Breast epithelium (tissue), 4 donors: Measurements from ENCODE around the gene SH3TC1. TPM values are rescaled to one million over a fixed set of nuclear protein-coding genes. Genes with fewer than 3 reads are reported as not detected.

Experiments
- DNase-seq, 2 donors: peaks; one replicate each; pipeline ENCODE4 v3.0.0-alpha.2; 2019; ENCODE audit warnings: low spot score in 2 of 2
- H3K27ac ChIP-seq, 2 donors: fragments of 200-600 bp; sonication (generic) in 1 of 2; one replicate each; pipeline ENCODE4 v1.5.1; 2016 to 2019; ENCODE audit warnings: mild to moderate bottlenecking in 1 of 2
- H3K27me3 ChIP-seq, 2 donors: fragments of 200-600 bp; sonication (generic) in 1 of 2; one replicate each; pipeline versions ENCODE4 v1.5.1 to v1.6.0; 2017 to 2019; ENCODE audit warnings: control low read depth in 1 of 2, mild to moderate bottlenecking in 1 of 2
- H3K36me3 ChIP-seq: fragments of 200-600 bp; one replicate; pipeline ENCODE4 v1.5.1; 2019
- H3K4me1 ChIP-seq, 2 donors: fragments of 200-600 bp; sonication (generic); one replicate each; pipeline ENCODE4 v1.5.1; 2016 to 2019; ENCODE audit warnings: control low read depth in 1 of 2
- H3K4me3 ChIP-seq, 3 donors: fragments of 200-600 bp; sonication (generic); 1 replicate in 2 of 3; 2 replicates in 1 of 3; pipeline ENCODE4 v1.5.1; 2016 to 2019; ENCODE audit warnings: mild to moderate bottlenecking in 3 of 3, moderate library complexity in 2 of 3
- H3K9me3 ChIP-seq, 2 donors: fragments of 200-600 bp; sonication (generic) in 1 of 2; one replicate each; pipeline ENCODE4 v1.5.1; 2016 to 2019; ENCODE audit warnings: control low read depth in 1 of 2
- CTCF ChIP-seq, 3 donors: fragments of 450-650 bp; IDR thresholded peaks; one replicate each; pipeline ENCODE4 v1.5.1; 2016 to 2017; ENCODE audit warnings: antibody characterized with exemption in 3 of 3, mild to moderate bottlenecking in 3 of 3, moderate library complexity in 3 of 3
- POLR2A ChIP-seq: fragments of 450-650 bp; IDR thresholded peaks from one replicate; pipeline ENCODE4 v1.6.1; 2016; ENCODE audit warnings: antibody characterized with exemption, mild to moderate bottlenecking, moderate library complexity
- POLR2AphosphoS5 ChIP-seq, 3 donors: sonication (generic); formaldehyde crosslinking; IDR thresholded peaks; one replicate each; pipeline ENCODE4 v1.6.1; 2017; ENCODE audit warnings: antibody characterized with exemption in 3 of 3
- intact Hi-C: fragments of 100-400 bp; cut with DNase I; formaldehyde crosslinking; loops from one replicate; pipeline ENCODE4 v1.15.1; 2023; ENCODE audit warnings: low total_unique reads
- total RNA-seq, 3 donors: library from RNA; depleted of rRNA; stranded (reverse); fragments of >200 nt; gene quantifications; one replicate each; pipeline ENCODE4 v1.1.0, GENCODE V29; 2016

SH3TC1 gene
- total RNA-seq, 3 donors from 2014 or later = 16.4 to 28.8 (median 17.3) TPM

- no peaks in the 10 kb centered on the region for H3K36me3 ChIP-seq
- TF ChIP-seq POLR2AphosphoS5 (IDR thresholded peaks at IDR 0.05) (no peak), CTCF (IDR thresholded peaks at IDR 0.05) (no peak), POLR2A (no peak)
- DNase-seq = no peak
- H3K4me3 ChIP-seq = no peak overlapping the region
- H3K4me1 ChIP-seq = peaks cover 0 to 12% of the 10 kb centered on the region in 2 donors
- H3K27ac ChIP-seq = no peak overlapping the region
- no peaks in the 10 kb centered on the region for H3K27me3 ChIP-seq
- no peaks in the 10 kb centered on the region for H3K9me3 ChIP-seq
- intact Hi-C loops = no loop called here
These were observed 4.7 kb downstream of the SH3TC1 start for GRCh38 chr4:8203817-8204216.

- Histone ChIP-seq H3K36me3 (no peaks in the 10 kb centered on the region), H3K4me1 (peaks cover 0 to 10% of the 10 kb centered on the region in 2 donors), H3K27me3 (no peaks in the 10 kb centered on the region), H3K9me3 (no peaks in the 10 kb centered on the region), H3K4me3 (no peak overlapping the region), H3K27ac (no peak overlapping the region)
- no peak for DNase-seq
- intact Hi-C loops = loop anchor here (1.0 kb wide), 1 partner anchor 26 kb away; no protein-coding TSS in a partner anchor
- no peak for TF ChIP-seq POLR2A
- TF ChIP-seq CTCF (IDR thresholded peaks at IDR 0.05) = no peak
These were observed 5.6 kb downstream of the SH3TC1 start for GRCh38 chr4:8204576-8205227.

- no peak for TF ChIP-seq POLR2A
- Histone ChIP-seq H3K27ac (no peak overlapping the region), H3K4me3 (no peak overlapping the region), H3K27me3 (no peaks in the 10 kb centered on the region), H3K4me1 (peaks cover 0 to 10% of the 10 kb centered on the region in 2 donors), H3K9me3 (no peaks in the 10 kb centered on the region), H3K36me3 (no peaks in the 10 kb centered on the region)
- DNase-seq = no peak
- intact Hi-C loops = loop anchor here (1.0 kb wide), 1 partner anchor 25 kb away; no protein-coding TSS in a partner anchor
These were observed 6.2 kb downstream of the SH3TC1 start for GRCh38 chr4:8205241-8205707.

DNA sequence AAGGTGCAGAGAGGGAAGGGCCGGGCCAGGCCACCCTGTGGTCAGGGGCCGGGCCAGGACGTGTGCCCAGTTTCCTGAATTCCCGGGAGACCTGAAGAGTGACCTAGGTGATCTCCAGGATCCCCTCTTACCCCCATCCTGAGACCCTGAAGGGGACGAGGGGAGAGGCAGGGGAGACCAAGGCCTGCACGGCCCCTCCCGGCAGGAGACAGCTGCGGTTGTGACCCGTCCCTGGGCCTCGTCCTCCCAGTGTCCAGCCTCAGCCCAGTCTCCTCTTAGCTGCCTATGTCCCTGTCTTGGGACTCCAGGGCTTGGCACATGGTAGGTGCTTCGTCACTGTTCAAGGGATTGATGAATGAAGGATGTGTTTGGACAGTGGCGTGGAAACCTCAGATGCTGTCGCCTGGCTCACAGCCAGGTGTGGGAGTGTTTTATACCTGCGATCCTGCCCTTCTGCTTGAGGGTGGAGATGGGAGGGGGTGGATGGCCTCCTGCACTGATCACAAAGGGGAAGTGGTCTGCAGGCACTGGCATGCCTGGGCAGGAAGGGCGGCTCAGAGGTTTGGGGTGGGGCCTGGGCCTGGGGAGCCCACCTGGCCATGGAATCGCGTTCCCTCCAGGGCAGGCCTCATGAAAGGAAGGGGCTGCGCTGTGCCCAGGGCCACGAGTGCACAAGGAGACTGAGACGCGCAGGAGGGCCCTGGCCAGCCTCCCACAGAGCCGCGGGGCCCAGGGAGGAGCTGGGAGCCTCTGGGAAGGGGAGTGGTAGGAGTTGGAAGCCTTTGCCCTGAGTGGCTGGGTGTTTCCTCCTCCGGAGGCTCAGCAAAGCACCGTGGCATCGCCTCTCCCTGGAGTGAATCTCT is 6.9 kb downstream of the SH3TC1 start:
- intact Hi-C loops = loop anchor here (1.0 kb wide), 1 partner anchor 24 kb away; no protein-coding TSS in a partner anchor
- Histone ChIP-seq H3K9me3 (no peaks in the 10 kb centered on the region), H3K4me3 (no peak overlapping the region), H3K27ac (peak overlapping the region; percentile 10 to 38), H3K36me3 (no peaks in the 10 kb centered on the region), H3K4me1 (peaks cover 0 to 8% of the 10 kb centered on the region in 2 donors), H3K27me3 (no peaks in the 10 kb centered on the region)
- DNase-seq = no peak
- TF ChIP-seq POLR2A = no peak
- no peak for TF ChIP-seq POLR2AphosphoS5 (IDR thresholded peaks at IDR 0.05)
- TF ChIP-seq CTCF (IDR thresholded peaks at IDR 0.05) = no peak

DNA sequence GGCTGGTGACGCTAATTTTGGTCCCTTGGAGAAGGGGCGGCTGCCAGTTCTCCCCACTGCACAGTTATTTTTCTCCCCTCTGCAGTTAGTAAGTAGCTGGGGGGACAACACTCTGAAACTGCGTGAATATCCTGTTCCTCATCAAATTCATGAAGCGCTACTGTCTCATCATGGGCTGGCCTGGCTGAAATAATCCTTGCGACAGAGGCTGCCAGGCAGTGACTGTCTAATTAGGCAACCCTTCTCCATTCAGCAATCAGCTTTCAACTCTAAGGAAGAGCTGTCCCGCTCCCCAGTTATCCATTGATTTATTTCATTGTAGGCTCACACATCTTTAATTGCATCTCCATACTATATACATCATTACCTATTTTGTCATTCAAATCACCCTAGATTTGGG is 8.2 kb downstream of the SH3TC1 start:
- Histone ChIP-seq H3K27ac (no peak overlapping the region), H3K4me1 (no peaks in the 10 kb centered on the region), H3K9me3 (no peaks in the 10 kb centered on the region), H3K27me3 (no peaks in the 10 kb centered on the region), H3K36me3 (no peaks in the 10 kb centered on the region), H3K4me3 (no peak overlapping the region)
- intact Hi-C loops = no loop called here
- no peak for DNase-seq
- no peak for TF ChIP-seq POLR2A

GRCh38 chr4:8208565-8208964 is 9.5 kb downstream of the SH3TC1 start:
- Histone ChIP-seq H3K36me3 (no peaks in the 10 kb centered on the region), H3K9me3 (no peaks in the 10 kb centered on the region), H3K4me3 (no peak overlapping the region), H3K27ac (no peak overlapping the region), H3K27me3 (no peaks in the 10 kb centered on the region), H3K4me1 (no peaks in the 10 kb centered on the region)
- intact Hi-C loops = no loop called here
- no peak for DNase-seq
- TF ChIP-seq POLR2A (no peak), CTCF (IDR thresholded peaks at IDR 0.05) (no peak), POLR2AphosphoS5 (IDR thresholded peaks at IDR 0.05) (no peak)
